ENCODE measurements around the gene ZFAND3. TPM values are rescaled to one million over a fixed set of nuclear protein-coding genes. Genes with fewer than 3 reads are reported as not detected.
A peak's percentile ranks its signal among the peaks of the same experiment; 100 is the strongest.

Gene ZFAND3
- polyA plus RNA-seq, 1 of the 3 experiments (the other 2 are of a cell fraction), result 16.7 TPM

GRCh38 chr6:38169977-38170526 is 350.5 kb downstream of the ZFAND3 start:
- Histone ChIP-seq H3K9ac (no peak overlapping the region), H3K36me3 (replicated peaks in 1 of 2; ENCODE audit: control insufficient read depth in 1 of 2, insufficient read depth in 2 of 2, low read length in 1 of 2) (peaks cover 0 to 5% of the 10 kb centered on the region in 2 experiments), H4K20me1 (ENCODE audit: insufficient read depth) (no peaks in the 10 kb centered on the region), H3K27me3 (ENCODE audit: insufficient read depth) (no peaks in the 10 kb centered on the region), H3K4me3 (ENCODE audit: low read depth in 2 of 2, low read length in 1 of 2) (no peak overlapping the region), H3K79me2 (ENCODE audit: insufficient read depth) (no peaks in the 10 kb centered on the region), H3K4me2 (no peak overlapping the region), H3K9me2 (no peaks in the 10 kb centered on the region), H3K4me1 (ENCODE audit: control insufficient read depth in 1 of 2, insufficient read depth in 2 of 2, low read depth in 1 of 2, low read length in 1 of 2) (peaks cover 0 to 40% of the 10 kb centered on the region in 2 experiments; a peak in 1 of 4 replicates), H3K9me3 (no peaks in the 10 kb centered on the region), H3K27ac (ENCODE audit: low read depth in 2 of 2, low read length in 1 of 2) (no peak overlapping the region; a peak in 1 of 4 replicates), H2AFZ (ENCODE audit: low read depth) (no peak overlapping the region), H3F3A (replicated peaks; ENCODE audit: insufficient read depth) (no peaks in the 10 kb centered on the region)
- WGBS (ENCODE audit: low lambda C conversion rate), result 98% methylated on average over 19 of the region's 19 CpGs
- CTCF ChIA-PET, result interaction anchor here (1.0 to 1.8 kb wide), 3 partner anchors 12 to 324 kb away, joined by 3 to 5 read pairs (median 3); no protein-coding TSS in a partner anchor
- POLR2A ChIA-PET, result no interaction called here
- TF ChIP-seq, protein P1, sequence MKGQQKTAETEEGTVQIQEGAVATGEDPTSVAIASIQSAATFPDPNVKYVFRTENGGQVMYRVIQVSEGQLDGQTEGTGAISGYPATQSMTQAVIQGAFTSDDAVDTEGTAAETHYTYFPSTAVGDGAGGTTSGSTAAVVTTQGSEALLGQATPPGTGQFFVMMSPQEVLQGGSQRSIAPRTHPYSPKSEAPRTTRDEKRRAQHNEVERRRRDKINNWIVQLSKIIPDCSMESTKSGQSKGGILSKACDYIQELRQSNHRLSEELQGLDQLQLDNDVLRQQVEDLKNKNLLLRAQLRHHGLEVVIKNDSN (IDR thresholded peaks at IDR 0.05; ENCODE audit: borderline replicate concordance, low read depth), result no peak
- TF ChIP-seq RXRA (IDR thresholded peaks at IDR 0.05; ENCODE audit: borderline replicate concordance, low read depth) (no peak), TAF1 (IDR thresholded peaks at IDR 0.05; ENCODE audit: borderline replicate concordance, low read depth, low read length) (no peak), FOSL2 (IDR thresholded peaks at IDR 0.05; ENCODE audit: borderline replicate concordance, low read depth) (no peak), MEF2A (IDR thresholded peaks at IDR 0.05; ENCODE audit: borderline replicate concordance, low read depth) (no peak), NFIC (IDR thresholded peaks at IDR 0.05; ENCODE audit: borderline replicate concordance) (no peak), JUND (IDR thresholded peaks at IDR 0.05) (no peak), CHD2 (IDR thresholded peaks at IDR 0.05; ENCODE audit: low read length, partially characterized antibody) (no peak), GABPA (IDR thresholded peaks at IDR 0.05; ENCODE audit: low read depth) (no peak), TEAD4 (IDR thresholded peaks at IDR 0.05; ENCODE audit: borderline replicate concordance, insufficient read depth) (no peak), USF2 (IDR thresholded peaks at IDR 0.05; ENCODE audit: borderline replicate concordance, low read depth, low read length) (no peak), RFX5 (IDR thresholded peaks at IDR 0.05; ENCODE audit: low read length) (no peak)
- TF ChIP-seq, protein P2, sequence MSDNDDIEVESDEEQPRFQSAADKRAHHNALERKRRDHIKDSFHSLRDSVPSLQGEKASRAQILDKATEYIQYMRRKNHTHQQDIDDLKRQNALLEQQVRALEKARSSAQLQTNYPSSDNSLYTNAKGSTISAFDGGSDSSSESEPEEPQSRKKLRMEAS (IDR thresholded peaks at IDR 0.05; ENCODE audit: low read depth), result no peak
- no peak for DNase-seq

GRCh38 chr6:38170666-38171355 is 351.3 kb downstream of the ZFAND3 start:
- ChIA-PET POLR2A (no interaction called here), CTCF (interaction anchor here (0.7 kb wide), 1 partner anchor 323 kb away, joined by 3 read pairs; no protein-coding TSS in a partner anchor)
- WGBS (ENCODE audit: low lambda C conversion rate), result 83% methylated on average over 14 of the region's 14 CpGs

More at GRCh38 chr6:38170666-38171355, 351.3 kb downstream of the ZFAND3 start:
- Histone ChIP-seq H3K9ac (no peak overlapping the region), H4K20me1 (ENCODE audit: insufficient read depth) (no peaks in the 10 kb centered on the region), H3K9me2 (no peaks in the 10 kb centered on the region), H3F3A (replicated peaks; ENCODE audit: insufficient read depth) (no peaks in the 10 kb centered on the region), H2AFZ (ENCODE audit: low read depth) (no peak overlapping the region), H3K4me1 (ENCODE audit: control insufficient read depth in 1 of 2, insufficient read depth in 2 of 2, low read depth in 1 of 2, low read length in 1 of 2) (peaks cover 0 to 40% of the 10 kb centered on the region in 2 experiments; a peak in 1 of 4 replicates), H3K4me3 (ENCODE audit: low read depth in 2 of 2, low read length in 1 of 2) (no peak overlapping the region), H3K9me3 (no peaks in the 10 kb centered on the region), H3K27me3 (ENCODE audit: insufficient read depth) (no peaks in the 10 kb centered on the region), H3K4me2 (no peak overlapping the region), H3K36me3 (replicated peaks in 1 of 2; ENCODE audit: control insufficient read depth in 1 of 2, insufficient read depth in 2 of 2, low read length in 1 of 2) (peaks cover 0 to 5% of the 10 kb centered on the region in 2 experiments), H3K27ac (ENCODE audit: low read depth in 2 of 2, low read length in 1 of 2) (0 out of 4 replicates have a peak overlapping the region, but pooled peaks of 1 of the 2 experiments have one; percentile 39), H3K79me2 (ENCODE audit: insufficient read depth) (no peaks in the 10 kb centered on the region)
- DNase-seq, result no peak
- TF ChIP-seq RCOR1 (IDR thresholded peaks at IDR 0.05; ENCODE audit: low read length) (no peak), SIN3A (IDR thresholded peaks at IDR 0.05; ENCODE audit: borderline replicate concordance, low read depth, low read length) (no peak), MEF2A (IDR thresholded peaks at IDR 0.05; ENCODE audit: borderline replicate concordance, low read depth) (no peak), YY1 (IDR thresholded peaks at IDR 0.05; ENCODE audit: low read depth) (no peak), FOXM1 (IDR thresholded peaks at IDR 0.05; ENCODE audit: low read depth) (no peak), FOSL2 (IDR thresholded peaks at IDR 0.05; ENCODE audit: borderline replicate concordance, low read depth) (no peak), NFIC (IDR thresholded peaks at IDR 0.05; ENCODE audit: borderline replicate concordance) (no peak)
- TF ChIP-seq, protein P3, sequence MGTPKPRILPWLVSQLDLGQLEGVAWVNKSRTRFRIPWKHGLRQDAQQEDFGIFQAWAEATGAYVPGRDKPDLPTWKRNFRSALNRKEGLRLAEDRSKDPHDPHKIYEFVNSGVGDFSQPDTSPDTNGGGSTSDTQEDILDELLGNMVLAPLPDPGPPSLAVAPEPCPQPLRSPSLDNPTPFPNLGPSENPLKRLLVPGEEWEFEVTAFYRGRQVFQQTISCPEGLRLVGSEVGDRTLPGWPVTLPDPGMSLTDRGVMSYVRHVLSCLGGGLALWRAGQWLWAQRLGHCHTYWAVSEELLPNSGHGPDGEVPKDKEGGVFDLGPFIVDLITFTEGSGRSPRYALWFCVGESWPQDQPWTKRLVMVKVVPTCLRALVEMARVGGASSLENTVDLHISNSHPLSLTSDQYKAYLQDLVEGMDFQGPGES (IDR thresholded peaks at IDR 0.05; ENCODE audit: low read depth, low read length), result no peak

Measured in SK-N-SH (cell line).